Right ventricle myocardium inferior (tissue), 1 donor: ENCODE results near the gene DNAI2. TPM values are rescaled to one million over a fixed set of nuclear protein-coding genes. Genes with fewer than 3 reads are reported as not detected.
A peak's percentile ranks its signal among the peaks of the same experiment; 100 is the strongest.
"Not testable (repeated sequence)": the region's sequence is repeated elsewhere in the genome, so short reads cannot be mapped to it uniquely, and the experiment has no call there.

Experiments used
- ATAC-seq: fragments of 200-7000 bp; cut with Tn5 transposase; one replicate; pipeline ENCODE4 v1.9.1; 2020; ENCODE audit warnings: mild to moderate bottlenecking, moderate library complexity
- DNase-seq: peaks from one replicate; pipeline ENCODE4 v3.0.0; 2021; ENCODE audit errors: missing footprints
- intact Hi-C: fragments of 100-400 bp; cut with DNase I; formaldehyde crosslinking; loops from one replicate; pipeline ENCODE4 v1.11.0; 2022
- total RNA-seq: library from RNA; stranded (reverse); fragmentation: NEBNext Ultra II Directional; extraction: Animal tissue kit (Norgen Biotek cat#: 25700); gene quantifications from one replicate; pipeline ENCODE4 v1.2.1, GENCODE V29; 2021
- donor health status: DM: no; HTN: yes; CAD: no; lungs with severe emphysema.

DNAI2 gene
- total RNA-seq, 1 donor from 2014 or later = not detected

DNA sequence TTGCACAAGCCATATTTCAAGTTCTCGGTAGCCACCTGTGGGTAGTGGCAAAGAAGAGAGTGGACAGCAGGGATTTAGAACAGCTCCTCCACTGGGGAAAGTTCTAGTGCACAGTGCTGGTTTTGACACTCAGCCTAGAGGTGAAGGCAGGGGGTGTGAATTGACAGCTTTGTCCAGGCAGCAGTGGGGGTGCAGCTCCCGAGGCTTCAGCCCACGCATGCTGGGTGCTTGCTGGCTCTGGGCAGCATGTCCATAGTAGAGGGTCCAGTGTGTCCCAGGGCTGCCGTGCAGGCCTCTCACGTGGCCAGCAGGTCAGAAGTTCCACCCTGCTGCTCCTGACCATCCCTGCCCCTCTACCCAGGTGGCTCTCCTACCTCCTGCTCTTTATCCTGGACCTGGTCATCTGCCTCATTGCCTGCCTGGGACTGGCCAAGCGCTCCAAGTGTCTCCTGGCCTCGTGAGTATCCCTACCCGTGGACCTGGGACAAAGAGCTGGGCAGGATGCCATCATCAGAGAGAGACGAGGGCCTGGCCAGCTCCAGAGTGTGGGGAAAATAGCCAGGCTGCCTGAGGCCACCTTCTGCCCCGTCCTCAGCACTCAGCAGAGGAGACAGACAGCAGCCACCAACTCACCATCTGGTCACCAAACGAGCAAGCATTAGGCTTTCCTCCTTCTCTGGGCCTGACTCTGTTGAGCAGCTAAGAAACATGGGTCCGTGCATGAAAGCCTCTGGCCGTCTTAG, 30.9 kb upstream of the DNAI2 start:
- ATAC-seq (peak; percentile 87), DNase-seq (no peak)
- intact Hi-C loops = loop anchor here (1.0 to 2.0 kb wide), 2 partner anchors 28 to 53 kb away; no protein-coding TSS in a partner anchor

DNA sequence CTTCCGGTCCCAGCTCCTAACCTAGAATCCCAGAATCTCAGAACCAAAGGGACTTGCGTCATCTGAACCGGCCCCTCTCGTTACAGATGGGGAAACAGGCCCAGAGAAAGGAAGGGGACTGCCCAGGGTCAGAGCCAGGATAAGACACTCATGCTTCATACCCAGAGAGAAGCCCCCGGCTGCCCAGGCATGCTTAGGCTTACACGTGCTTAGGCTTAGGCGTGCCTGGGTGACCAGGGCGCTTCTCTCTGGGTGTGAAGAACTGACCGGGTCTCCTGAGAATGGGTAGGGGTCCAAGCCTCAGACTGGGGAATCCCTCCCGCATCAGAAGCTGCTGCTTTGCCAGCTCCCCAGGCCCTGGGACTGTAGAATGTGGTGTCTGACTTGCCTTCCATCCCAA, 29.9 kb upstream of the DNAI2 start:
- intact Hi-C loops = no loop called here
- no peak for ATAC-seq

DNA sequence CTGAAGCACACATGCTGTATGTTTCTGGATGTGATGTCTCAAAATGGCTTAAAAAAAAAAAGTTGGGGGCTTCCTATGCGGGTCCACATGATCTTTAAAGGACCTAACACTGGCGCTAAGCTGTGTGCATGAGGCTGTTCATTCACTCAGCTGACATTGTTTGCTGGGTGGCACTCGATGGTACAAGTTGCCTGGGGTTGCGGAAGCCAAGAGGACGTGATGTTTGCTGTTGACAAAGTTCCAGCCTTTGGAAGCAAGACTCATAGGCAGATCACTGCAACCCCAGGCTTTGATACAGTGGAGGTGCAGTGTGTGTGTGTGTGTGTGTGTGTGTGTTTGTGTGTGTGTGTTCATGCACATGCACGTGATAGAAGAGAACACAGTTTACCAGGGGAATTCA, 29.5 kb upstream of the DNAI2 start:
- intact Hi-C loops = no loop called here
- ATAC-seq = peak; percentile 50
- no peak for DNase-seq

More for the DNA sequence above, 29.9 kb upstream of the DNAI2 start:
- DNase-seq = no peak

DNA sequence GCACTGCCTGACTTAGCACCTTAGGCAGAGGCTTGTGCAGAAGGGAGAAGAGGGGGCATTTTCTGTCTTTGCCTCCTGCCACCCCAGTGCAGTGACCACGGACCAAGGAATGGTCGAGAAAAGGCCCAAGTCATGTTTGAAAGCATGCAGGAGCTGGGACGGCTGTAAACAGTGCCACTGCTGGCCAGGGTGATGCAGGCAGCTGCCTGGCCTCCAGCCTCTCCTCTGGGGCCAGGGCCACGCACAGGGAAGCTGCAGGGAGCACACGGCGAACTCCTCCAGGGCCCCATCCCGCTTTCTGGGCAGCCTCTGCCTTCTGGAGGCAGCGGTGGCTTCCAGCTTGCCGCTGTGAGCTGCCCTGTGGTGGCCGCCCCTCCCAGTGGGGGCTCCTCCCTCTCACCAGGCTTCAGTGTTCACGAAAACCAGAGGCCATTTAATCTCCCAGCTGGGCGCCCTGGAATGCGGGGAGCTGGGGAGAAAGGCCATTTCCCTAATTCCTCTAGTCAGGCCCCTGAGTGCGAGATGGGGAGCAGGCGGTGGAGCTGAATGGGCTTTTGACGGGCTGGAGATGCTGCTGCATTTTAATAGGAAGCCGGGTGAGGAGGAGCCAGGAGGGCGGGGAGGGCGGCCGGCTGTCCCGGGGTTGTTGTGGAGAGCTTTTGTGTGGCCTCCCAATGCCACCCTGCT, 28.7 kb upstream of the DNAI2 start:
- DNase-seq (no peak), ATAC-seq (no peak)
- intact Hi-C loops = no loop called here

DNA sequence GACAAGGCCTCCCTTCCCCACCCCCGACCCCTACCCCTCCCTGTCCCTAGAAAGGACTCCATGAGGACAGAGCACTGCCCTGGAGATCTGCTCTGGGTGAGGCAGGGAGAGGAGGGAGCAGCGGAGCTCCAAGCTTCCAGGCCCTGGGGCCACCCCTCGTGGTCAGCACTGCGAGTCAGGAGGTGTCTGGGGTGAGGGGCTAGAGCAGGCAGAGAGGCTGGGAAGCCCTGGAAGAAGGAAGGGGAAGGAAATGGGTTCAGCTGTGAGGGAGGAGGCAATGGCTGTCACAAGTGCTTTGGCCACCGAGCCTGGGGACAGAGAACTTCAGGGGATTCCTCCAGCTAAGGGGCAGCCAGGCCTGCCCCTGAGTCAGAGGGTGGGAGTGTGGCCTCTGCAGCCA, 28.2 kb upstream of the DNAI2 start:
- ATAC-seq (no peak), DNase-seq (no peak)
- intact Hi-C loops = no loop called here

DNA sequence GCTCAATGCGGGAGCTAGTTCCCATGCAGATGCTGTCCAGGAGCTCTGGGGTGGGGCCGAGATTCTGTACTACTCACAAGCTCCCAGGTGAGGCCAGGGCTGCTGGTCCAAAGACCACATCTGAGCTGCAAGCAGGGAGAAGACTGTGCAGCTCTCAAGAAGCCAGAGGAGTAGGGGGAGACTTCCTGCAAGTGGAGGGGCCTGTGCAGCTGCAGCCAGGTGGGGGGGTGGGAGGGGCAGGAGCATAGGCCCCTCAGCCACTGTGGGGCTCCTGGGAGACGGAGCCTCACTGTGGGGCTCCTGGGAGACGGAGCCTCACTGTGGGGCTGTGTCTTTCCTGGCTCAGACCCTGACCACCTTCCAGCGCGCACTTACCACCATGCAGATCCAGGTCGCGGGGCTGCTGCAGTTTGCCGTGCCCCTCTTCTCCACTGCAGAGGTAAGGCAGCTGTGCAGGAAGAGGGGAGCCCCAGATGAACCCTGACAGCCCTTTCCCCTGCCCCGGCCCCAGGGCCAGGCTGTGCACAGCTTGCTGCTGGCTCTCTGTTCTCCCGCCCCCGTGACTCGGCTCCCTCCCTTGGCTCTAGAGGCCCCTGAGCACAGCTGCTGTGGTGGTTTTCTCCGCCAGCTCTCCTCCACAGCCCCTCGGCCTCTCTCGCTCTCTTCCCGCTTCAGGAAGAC, 24.3 kb upstream of the DNAI2 start:
- DNase-seq = peak; percentile 44
- intact Hi-C loops = no loop called here
- ATAC-seq = no peak

DNA sequence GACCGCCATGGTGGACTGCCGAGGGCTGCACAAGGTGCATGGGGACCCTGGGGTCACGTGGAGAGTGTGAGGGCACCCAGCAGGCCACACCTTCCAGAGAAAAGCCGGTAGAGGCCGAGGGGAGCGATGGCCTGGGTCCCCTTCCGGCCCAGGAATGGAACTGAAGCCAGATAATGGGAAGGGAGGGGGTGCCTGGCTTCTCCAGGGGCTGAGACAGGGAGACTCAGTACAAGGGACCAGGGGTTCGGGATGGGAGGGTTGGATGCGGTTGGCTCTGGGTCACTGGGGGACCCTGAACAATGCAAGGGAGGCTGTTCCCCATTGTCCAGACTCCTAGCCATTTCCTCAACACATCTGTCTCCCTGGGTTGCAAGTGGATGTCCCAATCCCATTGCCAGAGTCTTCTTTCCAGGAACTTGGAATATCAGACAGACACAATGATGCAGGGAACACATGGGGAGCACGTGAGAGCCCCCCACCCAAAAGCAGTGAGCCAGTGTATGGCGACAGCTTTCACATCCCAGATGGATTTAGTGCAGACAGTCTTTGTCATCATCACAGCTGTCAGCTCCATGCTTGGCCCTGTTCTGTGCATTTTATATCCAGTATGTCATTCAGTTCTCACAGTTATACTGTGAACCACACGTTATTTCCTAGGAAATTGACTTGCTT, 23.6 kb upstream of the DNAI2 start:
- DNase-seq = no peak
- intact Hi-C loops = no loop called here
- no peak for ATAC-seq

DNA sequence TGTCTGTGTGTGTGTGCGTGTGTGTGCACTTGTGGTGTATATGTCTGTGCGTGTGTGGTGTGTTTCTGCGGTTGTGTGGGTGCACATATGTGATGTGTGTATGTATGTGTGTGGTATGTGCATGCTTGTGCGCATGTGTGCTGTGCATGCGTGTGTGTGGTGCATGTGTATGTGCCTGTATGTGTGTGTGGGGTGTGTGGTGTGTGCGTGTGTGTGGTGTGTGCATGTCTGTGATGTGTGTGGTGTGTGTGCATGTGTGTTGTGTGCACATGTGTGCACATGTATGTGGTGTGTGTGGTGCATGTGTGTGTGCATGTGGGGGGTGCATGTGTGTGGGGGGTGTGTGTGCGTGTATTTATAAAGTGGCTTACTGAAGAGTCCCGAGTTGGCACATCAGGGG, 23.0 kb upstream of the DNAI2 start:
- DNase-seq = no peak
- intact Hi-C loops = no loop called here
- ATAC-seq = no peak

DNA sequence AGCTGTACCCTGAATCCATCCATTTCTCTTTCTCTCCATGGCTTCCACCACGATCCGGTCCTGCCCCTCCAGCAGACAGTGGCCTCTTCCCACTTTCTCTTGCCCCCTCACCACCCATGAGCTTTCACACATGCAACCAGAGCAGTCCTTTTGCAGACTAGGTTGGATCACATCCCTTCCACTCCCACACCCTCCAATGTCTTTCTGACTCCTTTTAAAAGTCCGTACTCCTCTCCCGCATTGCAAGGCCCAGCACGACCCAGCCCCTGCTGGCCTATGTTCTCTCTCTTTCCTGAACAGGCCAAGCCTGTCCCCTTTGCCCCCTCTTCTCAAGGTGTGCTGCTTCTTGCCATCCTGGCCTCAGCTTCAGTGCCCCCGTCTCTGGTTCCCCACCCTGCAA, 22.5 kb upstream of the DNAI2 start:
- DNase-seq (no peak), ATAC-seq (no peak)
- intact Hi-C loops = no loop called here

DNA sequence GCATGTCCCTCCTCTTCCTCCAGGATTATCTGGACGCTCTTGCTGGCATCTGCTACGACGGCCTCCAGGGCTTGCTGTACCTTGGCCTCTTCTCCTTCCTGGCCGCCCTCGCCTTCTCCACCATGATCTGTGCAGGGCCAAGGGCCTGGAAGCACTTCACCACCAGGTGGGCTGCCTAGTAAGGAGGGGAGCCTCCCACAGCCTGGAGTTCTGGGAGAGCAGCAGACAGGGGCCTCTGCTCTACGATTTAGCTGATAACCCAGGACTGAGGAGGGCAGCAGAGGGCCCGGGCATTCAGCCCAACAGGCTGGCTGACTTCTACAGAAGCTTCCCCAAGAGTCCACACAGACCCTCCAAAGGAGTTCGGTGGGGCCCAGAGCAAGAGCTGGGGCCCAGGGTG, 21.8 kb upstream of the DNAI2 start:
- no peak for ATAC-seq
- no peak for DNase-seq
- intact Hi-C loops = no loop called here

DNA sequence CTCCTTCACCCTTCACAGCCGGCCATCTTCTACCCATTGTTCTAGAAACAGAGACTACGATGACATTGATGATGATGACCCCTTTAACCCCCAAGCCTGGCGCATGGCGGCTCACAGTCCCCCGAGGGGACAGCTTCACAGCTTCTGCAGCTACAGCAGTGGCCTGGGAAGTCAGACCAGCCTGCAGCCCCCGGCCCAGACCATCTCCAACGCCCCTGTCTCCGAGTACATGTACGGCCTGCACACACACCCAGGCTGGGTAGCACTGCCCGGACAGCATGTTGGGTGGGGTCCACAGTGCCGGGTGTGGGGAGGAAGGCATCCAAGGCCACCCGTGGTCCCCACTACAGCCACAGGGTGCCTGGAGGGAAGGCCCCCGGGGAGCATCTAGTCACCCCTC, 21.0 kb upstream of the DNAI2 start:
- no peak for DNase-seq
- intact Hi-C loops = no loop called here
- ATAC-seq = no peak

DNA sequence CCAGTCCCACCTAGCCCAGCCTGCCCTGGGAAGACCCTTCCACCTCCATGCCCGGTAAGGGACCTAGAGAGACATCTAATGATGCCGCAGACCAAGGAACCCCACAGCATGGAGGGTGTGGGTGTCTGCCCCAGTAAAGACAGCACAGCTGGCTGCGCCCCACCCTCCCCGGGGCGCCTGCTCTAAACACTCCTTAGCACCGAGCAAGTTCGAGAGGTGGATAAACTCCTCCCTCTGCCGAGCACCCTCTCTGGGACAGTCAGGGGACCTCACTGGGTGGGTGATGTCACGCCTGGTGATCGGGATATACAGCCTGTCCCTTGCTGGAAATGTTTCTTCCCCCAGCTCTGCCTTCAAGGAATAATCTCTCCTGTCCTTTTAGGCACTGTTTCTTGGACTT, 16.7 kb upstream of the DNAI2 start:
- DNase-seq = no peak
- no peak for ATAC-seq
- intact Hi-C loops = no loop called here

DNA sequence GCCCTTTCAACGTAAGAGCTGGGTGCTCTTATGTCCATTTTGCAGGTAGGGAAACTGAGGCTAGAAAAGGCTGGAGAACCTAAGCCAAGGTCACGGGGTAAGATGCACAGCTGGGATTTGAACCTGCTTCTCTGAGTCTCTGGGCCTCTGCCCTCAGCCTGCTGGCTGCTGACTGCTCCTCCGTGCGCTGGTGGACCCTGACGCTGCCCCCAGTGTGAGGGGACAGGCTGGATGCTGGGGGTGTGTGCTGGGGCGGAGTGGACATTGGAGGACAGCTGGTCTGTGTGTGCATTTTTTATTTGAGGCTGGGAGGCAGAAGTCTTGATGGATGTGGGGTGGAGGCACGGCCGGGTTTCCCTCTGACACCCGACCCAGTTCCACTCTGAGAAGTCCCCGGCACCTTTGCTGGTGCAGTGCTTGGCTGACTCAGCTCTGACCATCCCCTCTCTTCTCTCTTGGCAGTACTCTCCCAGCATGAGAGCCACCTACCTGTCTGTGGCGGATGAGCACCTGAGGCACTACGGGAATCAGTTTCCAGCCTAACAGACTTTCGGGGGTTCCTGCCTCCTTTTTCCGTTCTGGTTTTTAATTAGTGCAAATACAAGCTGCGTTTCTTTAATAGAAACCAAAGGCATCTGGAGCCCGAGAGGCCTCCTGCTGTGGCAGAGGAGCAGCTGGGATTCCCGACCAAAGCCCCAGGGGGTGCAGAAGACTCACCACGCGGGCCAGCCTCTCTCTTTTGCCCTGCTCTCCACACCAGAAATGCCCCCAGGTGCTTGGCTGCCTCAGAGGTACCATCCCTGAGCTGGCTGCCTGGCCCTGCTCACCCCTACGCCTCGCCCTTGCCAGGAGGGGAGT, 14.1 kb upstream of the DNAI2 start:
- no peak for ATAC-seq
- intact Hi-C loops = no loop called here

DNA sequence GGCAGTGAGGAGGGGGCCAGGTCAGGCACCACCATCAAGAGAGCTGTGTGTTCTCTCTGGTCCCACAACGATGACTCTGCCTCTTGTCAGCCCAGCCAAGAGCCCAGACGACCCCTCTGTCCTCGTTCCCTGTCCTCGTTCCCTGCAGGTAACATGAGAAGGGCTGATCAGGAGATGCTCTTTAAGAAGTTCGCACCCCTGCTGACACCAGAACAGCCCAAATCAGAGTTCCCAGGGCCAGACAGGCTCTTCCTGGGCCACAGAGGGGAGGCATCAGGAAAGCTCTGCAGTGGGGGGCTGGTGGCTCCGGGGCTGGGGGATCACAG, 13.5 kb upstream of the DNAI2 start:
- intact Hi-C loops = no loop called here
- ATAC-seq (no peak), DNase-seq (no peak)

More for the DNA sequence above, 14.1 kb upstream of the DNAI2 start:
- no peak for DNase-seq

DNA sequence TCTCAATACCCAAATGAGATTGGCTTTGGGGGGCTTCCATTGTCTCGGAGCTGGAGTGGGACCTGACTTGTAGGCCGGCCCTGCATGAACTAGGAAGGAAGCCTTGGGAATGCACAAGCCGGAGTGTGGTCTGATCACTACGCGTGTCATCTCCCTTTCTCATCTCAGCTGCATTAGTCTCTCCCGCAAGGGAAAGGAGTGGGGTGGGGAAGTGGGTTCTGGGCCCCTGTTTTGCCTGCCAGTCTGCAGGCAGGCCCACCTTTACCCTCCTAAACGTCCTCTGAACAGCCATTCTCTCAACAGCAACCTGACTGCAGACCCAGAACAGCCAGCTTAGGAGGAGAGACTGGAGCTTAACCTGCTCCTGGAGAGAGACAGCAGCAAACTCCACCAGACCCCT, 11.4 kb upstream of the DNAI2 start:
- no peak for ATAC-seq
- no peak for DNase-seq
- intact Hi-C loops = no loop called here

DNA sequence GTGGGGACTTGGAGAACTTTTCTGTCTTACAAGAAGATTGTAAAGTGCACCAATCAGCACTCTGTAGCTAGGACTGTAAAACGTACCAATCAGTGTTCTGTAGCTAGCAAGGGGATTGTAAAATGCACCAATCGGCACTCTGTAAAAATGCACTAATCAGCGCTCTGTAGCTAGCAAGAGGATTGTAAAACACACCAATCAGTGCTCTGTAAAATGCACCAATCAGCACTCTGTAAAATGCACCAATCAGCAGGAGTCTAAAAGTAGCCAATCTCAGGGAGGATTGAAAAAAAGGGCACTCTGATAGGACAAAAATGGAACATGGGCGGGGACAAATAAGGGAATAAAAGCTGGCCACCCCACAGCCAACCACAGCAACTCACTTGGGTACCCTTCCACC, 7.0 kb upstream of the DNAI2 start:
- ATAC-seq = not testable (repeated sequence)

DNA sequence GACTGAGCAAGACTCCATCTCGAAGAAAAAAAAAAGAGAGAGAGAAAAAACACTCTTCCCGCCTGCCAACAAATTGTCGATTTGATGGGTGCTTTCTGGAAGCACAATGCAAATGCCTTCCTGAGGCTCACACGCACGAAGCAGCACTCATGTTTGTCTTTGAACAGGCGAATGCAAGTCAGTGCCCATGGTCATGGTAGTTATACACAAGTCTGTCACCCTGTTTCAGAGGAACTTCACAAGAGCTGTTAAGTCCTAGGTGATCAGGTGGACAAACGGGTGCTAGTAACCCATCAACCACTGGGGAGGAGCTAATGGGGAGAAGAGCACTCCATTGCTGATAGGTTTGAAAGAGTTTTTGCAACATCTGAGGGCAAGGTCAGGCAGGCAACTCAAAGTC, 6.5 kb upstream of the DNAI2 start:
- no peak for DNase-seq
- no peak for ATAC-seq
- intact Hi-C loops = no loop called here

More for the DNA sequence above, 7.0 kb upstream of the DNAI2 start:
- DNase-seq, intact Hi-C loops: not testable (repeated sequence)

DNA sequence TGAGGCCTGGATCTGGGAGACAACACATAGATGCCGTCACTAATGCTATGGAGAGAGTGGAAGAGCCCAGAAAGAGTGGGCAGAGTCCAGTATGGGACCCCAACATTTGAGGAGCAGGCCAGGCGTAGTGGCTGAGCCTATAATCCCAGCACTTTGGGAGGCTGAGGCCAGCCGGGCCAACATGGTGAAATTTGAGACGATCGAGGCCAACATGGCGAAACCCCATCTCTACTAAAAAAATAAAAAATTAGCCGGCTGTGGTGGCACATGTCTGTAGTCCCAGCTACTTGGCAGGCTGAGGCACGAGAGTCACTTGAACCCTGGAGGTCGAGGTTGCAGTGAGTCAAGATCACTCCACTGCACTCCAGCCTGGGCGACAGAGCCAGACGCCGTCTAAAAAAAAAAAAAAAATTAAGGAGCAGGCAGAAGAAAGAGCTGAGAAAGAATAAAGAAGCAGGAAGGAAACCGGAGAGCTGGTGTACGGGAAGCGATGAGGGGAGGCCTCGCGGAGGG, 6.0 kb upstream of the DNAI2 start:
- intact Hi-C loops = no loop called here
- DNase-seq (no peak), ATAC-seq (no peak)

DNA sequence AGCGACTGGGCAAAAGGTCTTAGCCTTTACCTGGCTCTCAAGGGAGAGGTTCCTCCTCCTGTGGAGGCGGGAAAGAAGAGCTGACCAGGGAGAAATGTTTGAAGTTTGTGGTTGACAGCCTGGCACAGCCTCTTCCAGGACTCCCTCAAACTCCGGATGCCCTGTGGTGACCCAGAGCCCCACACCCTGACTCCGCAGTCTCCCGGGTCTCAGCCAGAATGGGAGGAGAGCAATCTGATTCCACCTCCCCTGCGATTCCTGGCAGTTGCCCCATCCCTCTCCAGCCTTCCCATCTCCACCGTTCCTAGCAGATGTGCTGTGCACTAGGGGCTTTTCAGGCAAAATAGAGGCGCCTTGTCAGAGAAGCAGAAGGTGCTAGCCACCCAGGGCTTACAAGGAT, 5.5 kb upstream of the DNAI2 start:
- DNase-seq (no peak), ATAC-seq (no peak)
- intact Hi-C loops = no loop called here
